ELF-1 (cell line): Measurements from ENCODE around the gene SMLR1.

ENCODE experiments used
- DNase-seq: peaks from one replicate; pipeline ENCODE4 v3.0.0-alpha.2; 2016; ENCODE audit warnings: low read depth, low spot score

SMLR1 gene

GRCh38 chr6:130851026-130851425 lies 23.8 kb downstream of the SMLR1 start:
- DNase-seq: no peak

- no peak for DNase-seq
Observed at GRCh38 chr6:130852844-130853554, 25.8 kb downstream of the SMLR1 start.

- no peak for DNase-seq
Observed at GRCh38 chr6:130853555-130854183, 26.5 kb downstream of the SMLR1 start.

GRCh38 chr6:130858054-130858453 lies 30.8 kb downstream of the SMLR1 start:
- DNase-seq: no peak

GRCh38 chr6:130858498-130859160 lies 31.4 kb downstream of the SMLR1 start:
- DNase-seq: no peak

- DNase-seq: no peak
Observed at GRCh38 chr6:130859161-130859867, 32.1 kb downstream of the SMLR1 start.

GRCh38 chr6:130862370-130862769 lies 35.2 kb downstream of the SMLR1 start:
- no peak for DNase-seq

- no peak for DNase-seq
Observed at GRCh38 chr6:130863415-130864230, 36.4 kb downstream of the SMLR1 start.

GRCh38 chr6:130864344-130864743 lies 37.1 kb downstream of the SMLR1 start:
- DNase-seq: no peak

- no peak for DNase-seq
Observed at GRCh38 chr6:130865793-130866192, 38.6 kb downstream of the SMLR1 start.

GRCh38 chr6:130869681-130870080 lies 42.5 kb downstream of the SMLR1 start:
- no peak for DNase-seq

GRCh38 chr6:130870179-130870880 lies 43.1 kb downstream of the SMLR1 start:
- DNase-seq: no peak

- DNase-seq: peak; percentile 72
Observed at GRCh38 chr6:130872250-130873095, 45.3 kb downstream of the SMLR1 start.

- no peak for DNase-seq
Observed at GRCh38 chr6:130873746-130874145, 46.5 kb downstream of the SMLR1 start.

GRCh38 chr6:130879826-130880225 lies 52.6 kb downstream of the SMLR1 start:
- no peak for DNase-seq

GRCh38 chr6:130882370-130882769 lies 55.2 kb downstream of the SMLR1 start:
- no peak for DNase-seq

- peak; percentile 66 for DNase-seq
Observed at GRCh38 chr6:130885392-130886192, 58.4 kb downstream of the SMLR1 start.
